RWPE2 (cell line): ENCODE results near the gene ERO1A.

ENCODE experiments used
- ATAC-seq: fragments of 200-7000 bp; cut with Tn5 transposase; 3 replicates; pipeline ENCODE4 v1.9.1; 2021; ENCODE audit warnings: low read depth
- DNase-seq: peaks from one replicate; pipeline ENCODE4 v3.0.0-alpha.2; 2020; ENCODE audit warnings: low spot score
- H3K27ac ChIP-seq: fragments of 450-650 bp; 2 replicates; pipeline ENCODE4 v1.5.1; 2017; ENCODE audit warnings: mild to moderate bottlenecking; ENCODE audit not compliant: poor library complexity, severe bottlenecking
- H3K27me3 ChIP-seq: fragments of 250-450 bp; sonication (Bioruptor Pico); 2 replicates; pipeline ENCODE4 v1.5.1; 2021; ENCODE audit warnings: mild to moderate bottlenecking, moderate library complexity; ENCODE audit not compliant: insufficient read depth, poor library complexity, severe bottlenecking
- H3K36me3 ChIP-seq: fragments of 250-450 bp; sonication (Bioruptor Pico); 2 replicates; pipeline ENCODE4 v1.5.1; 2020; ENCODE audit warnings: low read depth, mild to moderate bottlenecking, moderate library complexity
- H3K4me1 ChIP-seq: fragments of 250-450 bp; sonication (Bioruptor Pico); 2 replicates; pipeline ENCODE4 v1.5.1; 2021; ENCODE audit warnings: mild to moderate bottlenecking, moderate library complexity; ENCODE audit not compliant: insufficient read depth, poor library complexity, severe bottlenecking
- H3K4me3 ChIP-seq: fragments of 250-450 bp; sonication (Bioruptor Pico); 2 replicates; pipeline ENCODE4 v1.5.1; 2021; ENCODE audit warnings: mild to moderate bottlenecking, moderate library complexity; ENCODE audit not compliant: severe bottlenecking
- H3K9me3 ChIP-seq: fragments of 250-450 bp; sonication (Bioruptor Pico); 2 replicates; pipeline ENCODE4 v1.5.1; 2021; ENCODE audit warnings: mild to moderate bottlenecking, moderate library complexity; ENCODE audit not compliant: severe bottlenecking
- CTCF ChIP-seq: fragments of 450-650 bp; IDR thresholded peaks from one replicate; pipeline ENCODE4 v1.5.1; 2017; ENCODE audit warnings: mild to moderate bottlenecking, moderate library complexity; ENCODE audit not compliant: poor library complexity, severe bottlenecking

Gene ERO1A

GRCh38 chr14:52602131-52602530 is 93.2 kb downstream of the ERO1A start:
- TF ChIP-seq CTCF: no peak
- no peak overlapping the region for H3K4me3 ChIP-seq
- no peaks in the 10 kb centered on the region for H3K4me1 ChIP-seq

GRCh38 chr14:52599974-52600373 is 95.4 kb downstream of the ERO1A start:
- TF ChIP-seq CTCF: no peak
- Histone ChIP-seq H3K4me1 (no peaks in the 10 kb centered on the region), H3K36me3 (no peaks in the 10 kb centered on the region), H3K27ac (no peak overlapping the region), H3K27me3 (no peaks in the 10 kb centered on the region), H3K4me3 (no peak overlapping the region), H3K9me3 (no peaks in the 10 kb centered on the region)
- DNase-seq: no peak
- ATAC-seq: no peak

More at GRCh38 chr14:52602131-52602530, 93.2 kb downstream of the ERO1A start:
- no peaks in the 10 kb centered on the region for H3K9me3 ChIP-seq
- ATAC-seq: no peak
- H3K27me3 ChIP-seq: no peaks in the 10 kb centered on the region
- no peak overlapping the region for H3K27ac ChIP-seq
- H3K36me3 ChIP-seq: no peaks in the 10 kb centered on the region
- no peak for DNase-seq

GRCh38 chr14:52598568-52598967 is 96.8 kb downstream of the ERO1A start:
- Histone ChIP-seq H3K4me3 (no peak overlapping the region), H3K4me1 (no peaks in the 10 kb centered on the region), H3K27me3 (no peaks in the 10 kb centered on the region), H3K36me3 (no peaks in the 10 kb centered on the region), H3K9me3 (no peaks in the 10 kb centered on the region), H3K27ac (no peak overlapping the region)
- no peak for ATAC-seq
- no peak for TF ChIP-seq CTCF
- no peak for DNase-seq

GRCh38 chr14:52596861-52597260 is 98.5 kb downstream of the ERO1A start:
- Histone ChIP-seq H3K4me3 (no peak overlapping the region), H3K27me3 (no peaks in the 10 kb centered on the region), H3K4me1 (no peaks in the 10 kb centered on the region), H3K36me3 (no peaks in the 10 kb centered on the region), H3K27ac (no peak overlapping the region), H3K9me3 (no peaks in the 10 kb centered on the region)
- peak; percentile 97 for ATAC-seq
- TF ChIP-seq CTCF: no peak
- no peak for DNase-seq

GRCh38 chr14:52596320-52596719 is 99.0 kb downstream of the ERO1A start:
- no peaks in the 10 kb centered on the region for H3K36me3 ChIP-seq
- ATAC-seq: no peak
- H3K9me3 ChIP-seq: no peaks in the 10 kb centered on the region
- TF ChIP-seq CTCF: no peak
- no peak for DNase-seq
- no peak overlapping the region for H3K27ac ChIP-seq
- H3K4me1 ChIP-seq: no peaks in the 10 kb centered on the region
- H3K4me3 ChIP-seq: no peak overlapping the region
- H3K27me3 ChIP-seq: no peaks in the 10 kb centered on the region
